Activated T-cell treated with anti-CD3 and anti-CD28 coated beads, Interleukin-2, amount 50 U/mL, for 4 hours (primary cell): ENCODE measurements around the gene CDH23. TPM values are rescaled to one million over a fixed set of nuclear protein-coding genes. Genes with fewer than 3 reads are reported as not detected.

Experiments
- ATAC-seq, 2 donors: fragments of 200-7000 bp; cut with Tn5 transposase; one replicate each; pipeline ENCODE4 v1.10.0; 2021
- DNase-seq: peaks from one replicate; pipeline ENCODE4 v3.0.0-alpha.2; 2020
- H3K27me3 Mint-ChIP-seq: one replicate; pipeline ENCODE4 v1.8.0; 2021; ENCODE audit warnings: low read depth, mixed read lengths
- H3K36me3 Mint-ChIP-seq: one replicate; pipeline ENCODE4 v1.8.0; 2022; ENCODE audit warnings: mixed read lengths; ENCODE audit not compliant: insufficient read depth
- H3K4me1 Mint-ChIP-seq: one replicate; pipeline ENCODE4 v1.8.0; 2021; ENCODE audit warnings: low read depth, mixed read lengths
- H3K4me3 Mint-ChIP-seq: one replicate; pipeline ENCODE4 v1.8.0; 2021; ENCODE audit warnings: mild to moderate bottlenecking, moderate library complexity, mixed read lengths
- H3K9me3 Mint-ChIP-seq: one replicate; pipeline ENCODE4 v1.8.0; 2021; ENCODE audit warnings: mixed read lengths
- total RNA-seq, 3 donors: library from RNA; stranded (reverse); gene quantifications; one replicate each; pipeline ENCODE4 v1.2.1, GENCODE V29; 2021

CDH23 gene
- total RNA-seq, 3 donors from 2014 or later: 0.71 to 1.2 (median 1.1) TPM

DNA sequence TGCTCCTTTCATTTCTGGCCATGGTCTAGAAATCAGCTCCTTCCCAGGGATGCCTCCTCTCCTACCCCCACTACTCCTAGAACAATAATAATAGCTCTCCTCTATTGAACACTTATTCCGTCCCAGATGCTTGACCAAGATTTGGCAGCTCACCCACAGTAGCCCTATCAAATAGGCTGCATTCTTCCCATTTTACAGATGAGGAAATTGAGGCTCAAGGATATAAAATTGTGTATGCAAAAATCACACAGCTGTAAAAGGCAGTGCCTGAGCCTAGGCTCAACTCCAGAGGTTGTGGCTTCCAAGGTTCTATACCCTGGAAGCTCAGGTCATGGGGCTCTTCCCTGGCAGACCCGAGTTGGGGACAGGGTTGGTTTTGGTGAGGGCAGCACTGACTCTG, 240.6 kb downstream of the CDH23 start:
- DNase-seq (no peak), ATAC-seq (no peak)
- no peaks in the 10 kb centered on the region for H3K9me3 Mint-ChIP-seq
- no peaks in the 10 kb centered on the region for H3K36me3 Mint-ChIP-seq
- no peak overlapping the region for H3K4me3 Mint-ChIP-seq
- no peaks in the 10 kb centered on the region for H3K27me3 Mint-ChIP-seq
- peaks cover 5% of the 10 kb centered on the region for H3K4me1 Mint-ChIP-seq

DNA sequence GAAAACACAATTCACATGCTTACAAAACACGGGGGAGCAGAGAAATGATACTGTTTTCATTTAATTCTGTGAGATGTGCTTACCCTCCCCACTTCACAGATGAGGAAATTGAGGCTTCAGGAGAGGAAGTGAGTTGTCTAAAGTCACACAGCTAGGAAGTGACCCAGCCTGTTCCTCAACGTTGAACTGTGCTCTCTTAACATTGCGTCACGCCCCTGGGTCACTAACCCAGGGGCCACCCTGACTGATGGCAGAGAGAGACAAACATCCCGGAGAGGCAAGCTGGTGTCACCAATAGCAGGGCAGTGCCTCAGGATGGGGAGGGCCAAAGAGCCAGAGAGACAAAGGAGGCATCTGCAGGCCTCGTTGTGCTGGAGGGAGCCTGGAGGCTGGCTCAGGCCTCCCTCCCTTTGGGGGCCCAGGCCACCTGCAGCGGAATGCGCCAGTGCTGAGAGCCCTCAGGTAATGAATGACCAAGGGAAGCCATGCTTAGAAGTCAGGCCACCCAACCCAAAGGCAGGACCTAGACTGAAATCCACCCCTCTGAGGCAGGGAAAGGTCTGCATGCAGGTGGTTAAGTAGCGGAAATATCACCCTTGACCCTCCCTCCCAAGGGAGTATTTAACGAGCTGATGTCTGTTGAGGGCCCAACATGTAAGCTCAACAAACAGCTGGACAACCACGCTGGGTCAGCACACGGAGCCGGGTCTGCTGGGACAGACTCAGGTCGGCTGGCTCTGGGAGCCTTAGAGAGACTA, 241.5 kb downstream of the CDH23 start:
- Mint-ChIP-seq H3K27me3 (no peaks in the 10 kb centered on the region), H3K4me1 (peaks cover 5% of the 10 kb centered on the region), H3K36me3 (no peaks in the 10 kb centered on the region), H3K4me3 (no peak overlapping the region), H3K9me3 (no peaks in the 10 kb centered on the region)
- ATAC-seq (no peak), DNase-seq (no peak)

DNA sequence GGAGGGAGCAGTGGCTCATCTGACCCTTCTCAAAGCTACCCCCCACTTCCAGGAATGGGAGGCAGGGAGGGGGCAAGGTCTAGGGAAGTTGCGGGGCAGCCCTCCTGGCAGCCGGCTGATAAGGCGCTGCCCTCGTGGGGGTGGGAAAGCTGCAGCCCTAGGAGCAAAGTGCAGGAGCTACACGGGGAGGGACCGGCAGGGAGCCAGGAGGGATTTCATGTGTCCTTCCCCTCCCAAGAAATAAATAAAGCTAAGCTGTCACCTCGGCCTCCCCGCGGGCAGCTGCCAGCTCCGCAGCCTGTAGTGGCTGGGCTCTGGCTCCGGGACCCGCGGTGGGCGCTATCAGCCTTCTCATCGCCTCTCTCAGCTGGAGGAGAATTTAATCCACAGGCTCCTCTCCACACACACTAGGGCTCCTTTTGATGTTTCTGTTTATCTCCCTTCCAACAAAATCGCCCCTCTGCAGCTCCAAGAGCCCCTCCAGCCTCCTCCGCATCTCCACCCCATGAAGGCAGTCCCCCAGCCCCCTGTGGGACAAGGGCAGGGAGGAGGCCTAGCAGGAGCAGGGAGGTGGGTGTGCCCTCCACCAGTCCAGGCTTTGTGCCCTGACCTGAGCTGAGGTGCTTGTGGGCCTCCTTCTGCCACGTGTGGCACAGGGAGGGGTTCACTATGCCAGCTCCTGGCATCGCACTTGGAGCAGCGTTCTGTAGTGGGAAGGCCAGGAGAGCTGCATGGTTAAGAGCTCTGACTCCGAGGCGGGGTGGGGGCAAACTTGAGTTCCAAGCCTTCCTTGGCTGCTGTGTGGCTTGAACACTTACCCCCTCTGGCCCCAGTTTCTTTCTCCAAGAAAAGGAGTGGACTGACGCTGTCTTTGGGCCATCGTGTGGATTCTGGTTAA, 242.4 kb downstream of the CDH23 start:
- Mint-ChIP-seq H3K9me3 (no peaks in the 10 kb centered on the region), H3K27me3 (no peaks in the 10 kb centered on the region), H3K36me3 (no peaks in the 10 kb centered on the region), H3K4me1 (peaks cover 5% of the 10 kb centered on the region), H3K4me3 (no peak overlapping the region)
- no peak for ATAC-seq
- DNase-seq: no peak

- ATAC-seq (no peak), DNase-seq (no peak)
- Mint-ChIP-seq H3K27me3 (peaks cover 2% of the 10 kb centered on the region), H3K4me1 (peaks cover 5% of the 10 kb centered on the region), H3K9me3 (no peaks in the 10 kb centered on the region), H3K4me3 (no peak overlapping the region), H3K36me3 (no peaks in the 10 kb centered on the region)
Measured at GRCh38 chr10:71640607-71641006, 243.9 kb downstream of the CDH23 start.

GRCh38 chr10:71641449-71641848, 244.7 kb downstream of the CDH23 start:
- H3K4me3 Mint-ChIP-seq: no peak overlapping the region
- H3K36me3 Mint-ChIP-seq: no peaks in the 10 kb centered on the region
- no peak for ATAC-seq
- H3K9me3 Mint-ChIP-seq: no peaks in the 10 kb centered on the region
- H3K27me3 Mint-ChIP-seq: peaks cover 2% of the 10 kb centered on the region
- no peak for DNase-seq
- H3K4me1 Mint-ChIP-seq: peaks cover 5% of the 10 kb centered on the region

DNA sequence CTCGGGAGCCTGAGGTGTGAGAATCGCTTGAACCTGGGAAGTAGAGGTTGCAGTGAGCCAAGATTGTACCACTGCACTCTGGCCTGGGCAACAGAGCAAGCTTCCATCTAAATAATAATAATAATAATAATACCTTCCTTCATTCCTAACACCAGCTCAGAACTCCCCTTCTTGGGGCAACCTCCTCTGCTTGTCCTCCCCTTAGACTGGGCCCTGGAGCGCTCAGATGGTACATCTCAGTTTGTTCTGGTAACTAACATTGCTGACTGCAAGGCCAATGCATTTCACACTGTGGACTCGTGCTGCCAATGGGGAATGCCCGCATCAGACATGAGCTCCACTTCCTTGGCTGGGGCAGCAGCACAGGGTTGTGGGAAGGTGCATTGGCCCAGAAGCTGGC, 245.3 kb downstream of the CDH23 start:
- peaks cover 5% of the 10 kb centered on the region for H3K4me1 Mint-ChIP-seq
- no peaks in the 10 kb centered on the region for H3K36me3 Mint-ChIP-seq
- DNase-seq (no peak), ATAC-seq (no peak)
- no peak overlapping the region for H3K4me3 Mint-ChIP-seq
- peaks cover 2% of the 10 kb centered on the region for H3K27me3 Mint-ChIP-seq
- no peaks in the 10 kb centered on the region for H3K9me3 Mint-ChIP-seq

- no peaks in the 10 kb centered on the region for H3K9me3 Mint-ChIP-seq
- ATAC-seq (no peak), DNase-seq (no peak)
- no peaks in the 10 kb centered on the region for H3K36me3 Mint-ChIP-seq
- no peaks in the 10 kb centered on the region for H3K4me1 Mint-ChIP-seq
- H3K27me3 Mint-ChIP-seq: peaks cover 2% of the 10 kb centered on the region
- no peak overlapping the region for H3K4me3 Mint-ChIP-seq
Measured at GRCh38 chr10:71643904-71644303, 247.2 kb downstream of the CDH23 start.

- Mint-ChIP-seq H3K36me3 (no peaks in the 10 kb centered on the region), H3K4me1 (no peaks in the 10 kb centered on the region), H3K4me3 (no peak overlapping the region), H3K9me3 (no peaks in the 10 kb centered on the region), H3K27me3 (peaks cover 2% of the 10 kb centered on the region)
- ATAC-seq (no peak), DNase-seq (no peak)
Measured at GRCh38 chr10:71644307-71645180, 247.8 kb downstream of the CDH23 start.

DNA sequence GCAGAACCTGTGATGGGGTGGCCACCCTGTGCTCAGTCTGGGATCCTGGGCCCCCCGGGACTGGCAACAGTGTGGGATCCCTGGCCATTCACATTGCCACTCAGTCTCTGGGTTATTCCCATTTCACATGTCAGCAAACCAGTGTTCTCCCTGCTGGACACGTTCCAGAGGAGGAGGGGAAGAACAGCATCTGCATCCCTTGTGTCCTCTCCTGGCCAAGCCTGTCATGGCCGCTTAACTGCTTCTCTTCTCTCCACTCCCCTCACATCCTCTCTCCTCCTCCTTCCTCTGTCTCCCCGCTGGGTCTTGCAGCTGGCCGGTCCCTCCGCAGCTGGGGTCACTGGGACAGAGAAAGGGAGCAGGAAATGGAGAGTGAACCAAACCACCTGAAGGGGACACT, 248.5 kb downstream of the CDH23 start:
- ATAC-seq: no peak
- Mint-ChIP-seq H3K36me3 (no peaks in the 10 kb centered on the region), H3K4me3 (no peak overlapping the region), H3K9me3 (no peaks in the 10 kb centered on the region), H3K27me3 (peaks cover 2% of the 10 kb centered on the region), H3K4me1 (no peaks in the 10 kb centered on the region)
- no peak for DNase-seq

DNA sequence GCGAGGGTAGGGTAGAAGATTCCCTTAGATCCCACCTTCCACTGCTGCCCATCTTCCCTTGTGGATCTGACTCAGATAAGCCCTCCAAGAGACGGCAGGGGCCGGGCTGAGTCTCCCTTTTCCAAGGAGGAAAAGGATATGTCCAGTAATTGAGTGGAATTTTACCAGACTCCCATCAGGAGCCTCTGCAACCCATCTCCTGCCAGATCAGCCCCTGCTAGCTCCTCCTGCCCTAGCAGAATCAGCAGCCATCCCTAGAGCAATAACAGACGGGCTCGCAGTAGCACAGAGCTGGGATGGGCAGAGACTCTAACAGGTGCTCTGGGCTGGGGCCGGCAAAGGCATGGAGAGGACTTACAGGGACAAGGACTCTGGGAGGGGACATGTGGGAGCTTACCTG, 249.3 kb downstream of the CDH23 start:
- Mint-ChIP-seq H3K9me3 (no peaks in the 10 kb centered on the region), H3K27me3 (peaks cover 2% of the 10 kb centered on the region), H3K36me3 (no peaks in the 10 kb centered on the region), H3K4me3 (no peak overlapping the region), H3K4me1 (no peaks in the 10 kb centered on the region)
- DNase-seq (no peak), ATAC-seq (no peak)

DNA sequence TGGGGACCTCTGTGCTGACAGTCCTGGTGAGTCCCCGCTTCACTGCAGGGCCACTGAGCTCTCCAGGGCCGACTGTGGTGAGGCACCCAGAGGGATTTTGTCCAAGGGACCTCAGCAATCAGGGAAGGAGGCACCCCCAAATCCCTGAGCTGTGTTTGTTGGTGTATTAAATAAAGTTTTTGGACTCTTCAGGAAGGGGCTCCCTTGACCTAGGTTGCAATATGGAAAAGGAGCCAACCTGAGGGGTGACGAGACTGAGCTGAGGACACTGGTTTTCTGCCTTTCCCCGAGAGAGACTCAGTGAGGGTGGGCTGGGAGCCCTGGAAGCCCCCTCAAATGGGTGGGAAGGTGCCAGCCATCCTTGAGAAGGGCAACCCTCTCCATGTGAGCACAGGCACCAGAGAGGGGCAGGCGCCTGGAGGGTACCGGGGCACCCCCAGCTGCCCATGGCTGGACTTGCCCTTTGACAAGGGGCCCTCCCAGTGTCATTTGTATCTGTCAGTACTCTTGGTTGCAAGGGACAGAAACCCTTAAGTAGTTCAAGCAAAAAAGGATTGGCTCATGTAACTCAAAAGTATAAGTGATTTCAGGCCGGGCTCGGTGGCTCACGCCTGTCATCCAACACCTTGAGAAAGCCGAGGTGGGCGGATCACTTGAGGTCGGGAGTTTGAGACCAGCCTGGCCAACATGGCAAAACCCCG, 250.0 kb downstream of the CDH23 start:
- ATAC-seq: no peak
- H3K9me3 Mint-ChIP-seq: no peaks in the 10 kb centered on the region
- H3K27me3 Mint-ChIP-seq: peaks cover 2% of the 10 kb centered on the region
- no peak overlapping the region for H3K4me3 Mint-ChIP-seq
- DNase-seq: no peak
- no peaks in the 10 kb centered on the region for H3K36me3 Mint-ChIP-seq
- no peaks in the 10 kb centered on the region for H3K4me1 Mint-ChIP-seq

GRCh38 chr10:71647526-71648253, 251.0 kb downstream of the CDH23 start:
- Mint-ChIP-seq H3K4me3 (no peak overlapping the region), H3K9me3 (no peaks in the 10 kb centered on the region), H3K27me3 (peaks cover 2% of the 10 kb centered on the region), H3K36me3 (no peaks in the 10 kb centered on the region), H3K4me1 (no peaks in the 10 kb centered on the region)
- DNase-seq (no peak), ATAC-seq (no peak)

DNA sequence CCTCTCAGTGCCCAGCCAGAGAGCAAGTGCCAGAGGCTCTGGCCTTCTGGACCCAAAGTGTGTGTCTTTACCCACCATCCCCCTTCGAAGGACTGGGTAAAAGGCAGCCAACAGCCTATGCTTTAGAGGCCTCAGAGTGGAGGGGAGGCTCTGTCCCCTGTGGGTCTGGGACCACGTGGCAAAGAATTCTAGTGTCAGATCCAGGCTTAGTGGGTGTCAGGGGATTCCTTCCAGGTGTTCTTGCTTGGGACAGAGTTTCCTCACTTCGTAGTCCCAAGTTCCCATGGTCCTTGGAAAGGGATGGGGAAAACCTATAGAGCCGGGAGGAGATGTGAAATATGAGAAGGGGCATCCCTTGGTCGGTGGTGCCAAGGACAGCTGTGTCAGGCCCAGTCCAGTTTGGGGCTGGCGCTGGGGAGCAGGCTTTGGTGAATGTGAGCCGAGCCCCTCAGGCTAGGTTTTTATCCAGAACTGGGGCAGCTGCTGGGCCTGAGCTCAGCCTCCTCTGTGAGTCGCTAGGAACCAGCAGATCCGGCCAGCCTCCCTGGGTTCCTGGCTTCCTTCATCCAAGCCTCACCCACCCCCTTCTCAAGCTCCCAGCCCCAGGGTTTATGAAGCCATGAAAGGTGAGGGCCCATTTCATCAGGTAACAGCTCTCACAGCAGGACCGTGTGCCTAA, 251.7 kb downstream of the CDH23 start:
- Mint-ChIP-seq H3K36me3 (no peaks in the 10 kb centered on the region), H3K27me3 (peaks cover 2% of the 10 kb centered on the region), H3K4me3 (no peak overlapping the region), H3K4me1 (no peaks in the 10 kb centered on the region), H3K9me3 (no peaks in the 10 kb centered on the region)
- DNase-seq (no peak), ATAC-seq (no peak)
